PC-3 (cell line): ENCODE results near the gene SMIM38.

Experiments
- CTCF ChIP-seq: fragments of 300-600 bp; sonication (generic); conservative IDR thresholded peaks from 2 replicates; pipeline ENCODE4 v1.5.1; 2017; ENCODE audit warnings: antibody characterized with exemption, low read depth, mild to moderate bottlenecking, low read length
- EZH2 ChIP-seq: fragments of 300-600 bp; sonication (generic); IDR thresholded peaks from one replicate; pipeline ENCODE4 v1.6.1; 2017; ENCODE audit warnings: antibody characterized with exemption, mild to moderate bottlenecking, low read length; ENCODE audit not compliant: unreplicated experiment

- TF ChIP-seq EZH2: no peak
- no peak for TF ChIP-seq CTCF
Observed at GRCh38 chr11:69134957-69135356, 20.8 kb upstream of the SMIM38 start.
